Fibroblast of skin of left quadriceps (primary cell): ENCODE results near the gene CSHL1.

ENCODE experiments used
- DNase-seq, 2 experiments: peaks; one replicate each; pipeline ENCODE4 v3.0.0-alpha.2; 2013; ENCODE audit warnings: low read depth in 2 of 2

The CSHL1 gene

GRCh38 chr17:63911041-63911635 is at the start of gene CSHL1:
TSS of gene CSHL1 (minus strand) at chr17:63911258. CDS start at chr17:63911196, 62 bp downstream.
- no peak for DNase-seq

DNA sequence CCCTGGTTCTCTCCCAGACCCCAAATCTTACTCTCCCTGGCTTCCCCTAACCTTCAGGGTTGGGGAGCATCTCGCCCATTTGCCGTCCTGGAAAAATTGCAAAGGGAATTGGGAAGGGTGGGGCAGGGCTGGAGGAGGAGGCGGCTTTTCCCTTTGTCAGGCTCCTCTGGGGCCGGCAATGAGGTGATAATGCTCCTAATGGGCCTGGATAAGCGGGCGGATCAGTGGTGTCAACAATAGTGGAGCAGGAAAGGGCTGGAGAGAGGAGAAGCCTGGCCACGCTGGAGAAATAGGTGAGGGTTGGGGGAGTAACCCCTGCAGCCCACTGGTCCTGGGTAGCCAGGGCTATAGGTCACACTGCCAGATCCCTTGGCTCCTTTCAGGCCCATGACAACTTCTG is 49.4 kb upstream of the CSHL1 start:
- no peak for DNase-seq

DNA sequence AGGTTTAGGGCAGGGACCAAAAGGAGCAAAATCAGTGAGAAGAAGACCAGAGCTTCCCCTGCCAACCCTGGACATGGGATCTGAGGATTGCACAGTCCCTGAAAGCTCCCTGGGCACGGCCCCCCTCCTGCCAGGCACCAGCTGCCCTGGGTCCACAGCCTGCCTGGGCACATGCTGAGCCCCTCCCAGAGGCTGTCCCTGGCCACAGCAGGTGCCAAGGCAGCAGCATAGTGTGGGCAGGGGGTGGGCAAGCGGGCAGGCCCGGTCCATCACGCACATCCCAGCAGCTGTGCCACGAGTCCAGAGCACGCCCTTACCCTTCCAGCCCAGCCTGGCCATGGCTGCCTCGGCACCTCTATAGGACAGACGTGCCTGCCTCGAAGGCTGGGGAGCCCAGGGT is 48.9 kb upstream of the CSHL1 start:
- DNase-seq: no peak

DNA sequence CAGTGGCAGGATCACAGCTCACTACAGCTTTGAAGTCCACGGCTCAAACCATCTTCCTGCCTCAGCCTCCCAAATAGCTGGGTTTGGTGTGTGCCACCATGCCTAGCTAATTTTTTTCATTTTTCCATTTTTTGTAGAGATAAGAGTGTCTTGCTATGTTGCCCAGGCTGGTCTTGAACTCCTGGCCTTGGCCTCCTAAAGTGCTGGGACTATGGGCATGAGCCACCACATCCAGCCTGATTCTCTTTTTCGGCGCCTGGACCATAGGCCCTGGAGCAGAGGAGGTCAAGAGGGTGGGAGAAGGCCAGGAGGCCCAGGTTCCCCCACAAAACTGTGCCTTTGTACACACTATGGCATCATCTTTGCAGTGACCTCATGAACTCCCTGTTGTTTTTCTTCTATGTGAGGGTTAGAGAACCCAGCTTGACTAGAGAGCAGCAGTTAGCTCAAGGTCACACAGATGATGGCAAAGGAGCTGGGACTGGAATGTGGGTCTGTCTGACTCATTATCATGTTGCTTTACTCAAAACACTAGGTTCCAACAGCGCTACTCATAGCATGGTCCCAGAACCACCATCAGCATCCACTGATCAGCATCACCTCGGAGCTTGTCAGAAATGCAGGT is 45.4 kb upstream of the CSHL1 start:
- DNase-seq: no peak

GRCh38 chr17:63955791-63956190 is 44.7 kb upstream of the CSHL1 start:
- DNase-seq: no peak

DNA sequence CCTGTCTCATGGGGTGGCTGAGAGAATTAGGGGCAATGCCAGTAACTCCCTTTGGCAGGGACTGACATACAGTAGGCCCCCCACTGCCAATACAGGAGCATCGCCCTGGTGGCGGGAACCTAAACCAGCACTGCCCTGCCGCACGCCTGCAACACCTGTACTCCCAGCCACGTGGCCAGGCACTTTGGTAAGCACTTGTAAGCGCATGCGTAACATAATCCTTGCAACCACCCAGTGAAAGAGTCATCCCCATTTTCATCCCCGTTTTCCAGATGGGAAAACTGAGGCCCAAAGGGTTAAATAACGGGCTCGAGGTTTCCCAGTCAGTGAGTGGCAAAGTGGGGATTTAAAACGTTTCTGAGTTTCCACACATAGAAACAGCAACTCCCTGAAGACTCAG is 44.2 kb upstream of the CSHL1 start:
- no peak for DNase-seq

DNA sequence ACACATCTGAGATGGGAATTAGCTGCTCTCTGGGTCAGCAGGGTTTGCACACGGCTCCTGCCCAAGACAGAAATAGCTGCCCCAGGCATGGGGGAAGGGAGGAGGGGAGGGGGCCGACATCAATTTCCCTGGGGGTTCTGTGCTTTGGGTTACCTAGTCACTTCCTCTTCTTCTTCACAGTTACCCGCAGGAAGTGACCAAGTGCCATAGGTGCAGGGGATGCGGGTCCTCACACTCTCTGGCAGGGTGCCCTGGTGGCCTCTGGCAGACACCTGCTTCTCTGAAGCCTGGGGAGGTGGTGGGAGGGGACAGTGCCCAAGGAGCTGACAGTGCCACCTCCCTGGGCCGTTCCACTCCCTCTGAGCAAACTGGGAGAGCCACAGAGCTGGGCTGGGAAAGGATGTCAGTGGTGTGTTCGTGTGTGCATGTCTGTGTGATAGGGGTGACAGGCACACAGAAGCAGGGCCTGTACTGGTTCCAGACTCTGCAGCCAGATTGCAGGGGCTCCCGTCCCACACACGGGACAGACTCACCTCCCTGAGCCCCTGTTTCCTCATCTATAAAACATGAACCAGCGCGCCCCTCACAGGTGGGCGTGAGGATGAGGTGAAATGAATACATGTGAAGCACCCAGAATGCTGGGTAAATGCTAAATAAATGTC is 43.5 kb upstream of the CSHL1 start:
- no peak for DNase-seq

- DNase-seq: no peak
Observed at GRCh38 chr17:63950940-63951907, 40.2 kb upstream of the CSHL1 start.

GRCh38 chr17:63949576-63950250 is 38.7 kb upstream of the CSHL1 start:
- DNase-seq: no peak

- no peak for DNase-seq
Observed at GRCh38 chr17:63948521-63948920, 37.5 kb upstream of the CSHL1 start.

DNA sequence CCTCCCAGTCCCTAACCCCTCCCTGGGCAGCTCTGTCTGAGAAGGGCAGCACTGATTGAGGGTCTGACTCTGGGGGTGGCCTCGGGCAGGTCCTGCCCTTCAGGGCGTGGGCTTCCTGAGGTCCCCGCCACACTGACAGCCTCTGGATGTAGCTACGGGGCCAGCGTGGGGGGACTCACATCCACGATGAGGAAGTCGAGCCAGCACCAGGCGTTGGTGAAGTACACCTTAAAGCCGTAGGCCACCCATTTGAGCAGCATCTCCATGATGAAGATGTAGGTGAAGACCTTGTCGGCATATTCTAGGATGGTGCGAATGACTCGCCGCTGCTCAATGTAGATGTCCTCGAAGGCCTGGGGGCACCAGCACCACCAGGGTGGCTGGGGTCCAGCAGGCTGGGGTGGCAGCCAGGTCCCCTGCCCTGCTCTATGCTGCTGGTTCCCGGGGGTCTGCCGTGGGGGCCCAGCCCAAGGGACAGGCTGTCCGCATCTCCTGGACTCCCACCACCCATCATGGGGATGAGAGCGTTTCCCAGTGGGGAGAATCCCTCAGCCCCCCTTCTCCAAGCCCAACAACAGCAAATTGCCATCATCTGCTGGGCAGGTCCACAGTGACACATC is 36.8 kb upstream of the CSHL1 start:
- DNase-seq: no peak

DNA sequence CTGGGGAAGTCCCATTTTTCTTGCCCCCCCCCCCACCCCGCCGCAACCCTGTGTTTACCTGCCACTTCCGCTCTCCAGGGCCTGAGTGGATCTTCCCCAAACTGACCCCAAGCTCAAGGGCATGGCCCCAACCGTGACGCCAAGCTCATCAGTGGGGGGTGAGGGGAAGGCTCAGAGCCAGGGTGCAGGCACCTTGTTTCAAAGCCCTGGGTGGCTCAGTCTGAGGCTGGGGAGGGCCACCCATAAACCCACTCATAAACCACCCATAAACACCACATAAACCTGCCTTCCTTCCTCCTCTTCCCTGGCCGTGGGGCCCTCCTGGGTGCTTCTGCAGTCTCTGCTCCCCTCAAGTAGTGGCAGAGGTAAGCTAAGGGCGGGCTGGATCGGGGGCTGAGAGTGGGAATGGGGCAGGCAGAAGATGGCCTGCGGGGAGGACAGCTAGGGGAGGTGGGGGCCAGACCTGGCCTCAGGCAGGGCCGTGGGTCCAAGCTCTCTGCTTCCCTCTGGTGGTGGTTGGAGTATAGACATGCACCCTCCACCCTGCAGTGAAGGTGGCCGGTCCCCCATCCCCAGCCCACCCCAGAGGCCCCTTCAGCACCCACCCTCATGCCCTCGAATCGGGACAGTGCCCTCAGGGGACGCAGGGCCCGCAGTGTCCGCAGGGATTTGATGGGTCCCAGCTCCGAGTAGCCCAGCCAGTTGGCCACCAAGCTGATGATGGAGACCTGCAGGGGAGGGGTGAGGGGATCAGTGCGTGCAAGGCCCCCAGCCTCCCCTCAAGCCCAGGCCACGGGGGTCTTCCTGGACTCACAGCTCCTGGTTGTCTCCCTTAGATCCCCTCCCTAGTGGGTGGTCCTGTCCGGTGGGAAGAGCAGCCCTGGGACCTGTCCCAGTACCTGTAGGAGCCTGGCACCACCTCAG is 35.6 kb upstream of the CSHL1 start:
- DNase-seq: no peak

DNA sequence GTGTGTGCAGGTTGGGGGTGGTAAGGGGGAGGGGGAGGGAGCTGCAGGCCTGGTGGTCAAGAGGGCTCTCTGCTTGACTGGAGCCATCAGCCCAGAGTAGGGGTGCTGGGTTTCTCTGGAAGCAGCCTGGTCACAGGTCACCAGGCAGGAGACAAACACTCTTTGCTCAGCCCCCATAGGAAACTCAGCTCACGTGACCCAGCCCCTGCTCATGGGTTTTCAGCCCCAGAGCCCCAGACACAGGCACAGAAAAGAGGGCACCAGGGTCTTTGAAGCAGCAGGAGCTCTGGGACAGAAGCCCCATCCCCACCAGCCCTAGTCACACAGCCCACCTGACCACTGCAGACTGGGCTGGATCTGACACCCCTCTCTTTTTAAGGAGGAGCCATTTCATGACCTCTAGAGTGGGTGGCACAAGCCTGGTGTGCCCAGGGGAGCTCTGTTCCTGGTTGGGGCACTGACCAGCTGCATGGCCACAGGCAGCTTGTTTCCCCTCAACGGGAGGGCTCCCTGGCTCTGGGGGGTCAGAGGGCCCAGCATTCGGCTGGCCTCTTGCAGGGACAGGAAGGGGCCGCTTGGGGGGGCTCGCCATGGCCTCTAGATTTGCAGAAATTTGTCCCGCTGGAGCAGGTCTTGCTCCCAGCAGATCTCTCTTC is 34.9 kb upstream of the CSHL1 start:
- DNase-seq: no peak

- no peak for DNase-seq
Observed at GRCh38 chr17:63944736-63945499, 33.9 kb upstream of the CSHL1 start.

DNA sequence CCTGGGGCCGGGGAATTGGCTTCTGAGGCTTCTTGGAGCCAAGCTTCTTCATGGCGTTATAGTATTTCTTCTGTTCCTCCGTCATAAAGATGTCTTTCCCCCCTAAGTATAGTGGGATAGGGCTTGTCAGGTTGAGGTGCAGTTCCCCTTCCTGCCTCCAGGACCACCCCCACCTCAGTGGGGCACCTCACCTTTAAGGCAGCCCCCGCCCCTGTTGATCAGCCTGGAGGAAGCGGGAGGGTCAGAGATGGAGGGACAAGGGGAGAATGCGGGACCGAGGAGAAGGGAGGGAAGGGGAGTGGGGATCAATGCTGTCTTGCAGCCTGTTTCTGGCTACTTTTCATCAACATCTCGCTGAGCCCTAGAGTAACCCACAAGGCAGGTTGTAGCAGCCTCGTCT is 32.7 kb upstream of the CSHL1 start:
- no peak for DNase-seq

GRCh38 chr17:63942309-63942985 is 31.4 kb upstream of the CSHL1 start:
- no peak for DNase-seq

GRCh38 chr17:63941751-63942150 is 30.7 kb upstream of the CSHL1 start:
- no peak for DNase-seq

GRCh38 chr17:63941162-63941561 is 30.1 kb upstream of the CSHL1 start:
- no peak for DNase-seq
